B cell (primary cell): Measurements from ENCODE around the gene PGLYRP3. TPM values are rescaled to one million over a fixed set of nuclear protein-coding genes. Genes with fewer than 3 reads are reported as not detected.

ENCODE experiments used
- ATAC-seq: fragments of 200-7000 bp; cut with Tn5 transposase; one replicate; pipeline ENCODE4 v1.10.0; 2021; ENCODE audit warnings: low read depth, mild to moderate bottlenecking, moderate number of reproducible peaks, moderate library complexity
- CTCF ChIA-PET: fragments of 350-600 bp; sonication (Branson Sonifier 250); formaldehyde crosslinking; loops from one replicate; lab custom pipeline; 2021; ENCODE audit warnings: antibody characterized with exemption, inconsistent platforms; lab: Charles Lee
- POLR2A ChIA-PET: fragments of 350-600 bp; sonication (Branson Sonifier 250); formaldehyde crosslinking; loops from one replicate; lab custom pipeline; 2021; ENCODE audit warnings: antibody characterized with exemption; lab: Charles Lee
- DNase-seq: peaks from one replicate; pipeline ENCODE4 v3.0.0; 2013
- H2AFZ ChIP-seq: 2 replicates; pipeline ENCODE4 v1.6.1; 2012; ENCODE audit warnings: mild to moderate bottlenecking, low read depth, low read length; ENCODE audit not compliant: insufficient read depth, poor library complexity, severe bottlenecking
- H3K27ac ChIP-seq, 2 donors: 1 replicate in 1 of 2; 2 replicates in 1 of 2; pipeline ENCODE4 v1.5.1; 2012 to 2013; ENCODE audit warnings: low read length in 2 of 2, mild to moderate bottlenecking in 2 of 2, moderate library complexity in 1 of 2
- H3K27me3 ChIP-seq, 4 experiments: fragments of 200-600 bp in 1 of 4; sonication (generic) in 1 of 4; replicated peaks in 1 of 4; 1 replicate in 2 of 4; 2 replicates in 2 of 4; pipeline versions ENCODE4 v1.6.1 to v1.7.0; 2013 to 2016; ENCODE audit warnings: low read length in 3 of 4, mild to moderate bottlenecking in 2 of 4, mixed read lengths in 1 of 4, moderate library complexity in 1 of 4; ENCODE audit not compliant: insufficient read depth in 4 of 4, control insufficient read depth in 3 of 4; ENCODE audit errors: control extremely low read depth in 1 of 4
- H3K36me3 ChIP-seq, 2 experiments: replicated peaks in 1 of 2; 1 replicate in 1 of 2; 2 replicates in 1 of 2; pipeline versions ENCODE4 v1.6.1 to v1.7.1; 2013; ENCODE audit warnings: low read length in 1 of 2; ENCODE audit not compliant: insufficient read depth in 2 of 2, control insufficient read depth in 1 of 2; ENCODE audit errors: control extremely low read depth in 1 of 2, extremely low read depth in 1 of 2
- H3K4me1 ChIP-seq, 2 donors: fragments of 200-600 bp in 1 of 2; sonication (generic) in 1 of 2; 1 replicate in 1 of 2; 2 replicates in 1 of 2; pipeline versions ENCODE4 v1.5.1 to v1.6.1; 2013 to 2017; ENCODE audit warnings: low read length in 2 of 2; ENCODE audit not compliant: control insufficient read depth in 2 of 2, insufficient read depth in 2 of 2
- H3K4me2 ChIP-seq: replicated peaks from 2 replicates; pipeline ENCODE3; 2012; ENCODE audit warnings: mild to moderate bottlenecking, low read depth, low read length; ENCODE audit not compliant: poor library complexity, severe bottlenecking
- H3K4me3 ChIP-seq, 5 experiments: fragments of 200-600 bp in 1 of 5; sonication (generic) in 1 of 5; 1 replicate in 3 of 5; 2 replicates in 2 of 5; pipeline versions ENCODE4 v1.5.1 to v1.7.0; 2011 to 2016; ENCODE audit warnings: low read length in 4 of 5, mild to moderate bottlenecking in 4 of 5, low read depth in 2 of 5, control low read depth in 1 of 5, moderate library complexity in 1 of 5; ENCODE audit not compliant: insufficient read depth in 1 of 5; ENCODE audit errors: control extremely low read depth in 1 of 5, extremely low read depth in 1 of 5
- H3K79me2 ChIP-seq: fragments of 200-600 bp; sonication (generic); one replicate; pipeline ENCODE4 v1.6.0; 2016; ENCODE audit warnings: low read length; ENCODE audit not compliant: control insufficient read depth, insufficient read depth
- H3K9ac ChIP-seq: fragments of 200-600 bp; sonication (generic); 2 replicates; pipeline ENCODE4 v1.6.1; 2017; ENCODE audit warnings: mild to moderate bottlenecking, low read length, moderate library complexity
- H3K9me3 ChIP-seq, 3 donors: one replicate each; pipeline versions ENCODE4 v1.6.1 to v1.7.1; 2013; ENCODE audit warnings: low read length in 2 of 3; ENCODE audit not compliant: control insufficient read depth in 2 of 3, insufficient read depth in 1 of 3; ENCODE audit errors: control extremely low read depth in 1 of 3
- H4K20me1 ChIP-seq: 2 replicates; pipeline ENCODE4 v1.6.0; 2012; ENCODE audit warnings: mild to moderate bottlenecking, low read length; ENCODE audit not compliant: insufficient read depth, control insufficient read depth, poor library complexity, severe bottlenecking
- H3K27ac Mint-ChIP-seq: one replicate; pipeline ENCODE4 v1.8.0; 2021; ENCODE audit warnings: mixed read lengths
- H3K27me3 Mint-ChIP-seq: one replicate; pipeline ENCODE4 v1.8.0; 2021; ENCODE audit warnings: mixed read lengths
- H3K4me1 Mint-ChIP-seq: one replicate; pipeline ENCODE4 v1.8.0; 2021; ENCODE audit warnings: mixed read lengths
- H3K4me3 Mint-ChIP-seq: one replicate; pipeline ENCODE4 v1.8.0; 2021; ENCODE audit warnings: mixed read lengths
- H3K9me3 Mint-ChIP-seq: one replicate; pipeline ENCODE4 v1.8.0; 2022; ENCODE audit warnings: mixed read lengths; ENCODE audit not compliant: insufficient read depth
- CTCF ChIP-seq: fragments of 200-600 bp; IDR thresholded peaks from one replicate; pipeline ENCODE4 v1.8.0; 2022; ENCODE audit warnings: antibody characterized with exemption, mild to moderate bottlenecking
- EZH2 ChIP-seq: IDR thresholded peaks from 2 replicates; pipeline ENCODE4 v1.6.1; 2012; ENCODE audit warnings: borderline replicate concordance, low read depth, mild to moderate bottlenecking, moderate library complexity, low read length; ENCODE audit not compliant: insufficient read depth, poor library complexity, severe bottlenecking
- WGBS: methylation state at CpG from one replicate; pipeline ENCODE4 v1.1.5; 2013; ENCODE audit warnings: missing lambda C conversion rate; ENCODE audit not compliant: insufficient coverage; 5-methylcytosine and 5-hydroxymethylcytosine counted together
- intact Hi-C: fragments of 100-400 bp; cut with micrococcal nuclease; formaldehyde crosslinking; loops from one replicate; pipeline ENCODE4 v1.10.0; 2022
- polyA plus RNA-seq: library from polyadenylated mRNA; depleted of rRNA; stranded (reverse); fragments of >200 nt; gene quantifications from 2 replicates; pipeline ENCODE4 v1.2.3, GENCODE V29; 2012
- total RNA-seq, 2 donors: library from RNA; stranded (reverse); fragments of 120-200 nt in 1 of 2; gene quantifications; 1 replicate in 1 of 2; 2 replicates in 1 of 2; pipeline versions ENCODE4 v1.2.3 to v1.2.4, GENCODE V29; 2013 to 2022

Gene PGLYRP3
- total and polyA plus RNA-seq, 2 donors (not counting 1 experiment from before 2014, with no cell fraction given) = not detected

GRCh38 chr1:153306303-153307220 lies 6.2 kb downstream of the PGLYRP3 start:
- Histone ChIP-seq H3K4me2 (no peak overlapping the region), H2AFZ (no peak overlapping the region), H3K9ac (no peak overlapping the region), H4K20me1 (no peaks in the 10 kb centered on the region), H3K4me3 (no peak overlapping the region), H3K9me3 (no peaks in the 10 kb centered on the region), H3K36me3 (no peaks in the 10 kb centered on the region), H3K79me2 (no peaks in the 10 kb centered on the region), H3K4me1 (no peaks in the 10 kb centered on the region), H3K27me3 (no peaks in the 10 kb centered on the region), H3K27ac (no peak overlapping the region)
- no peak for DNase-seq
- Mint-ChIP-seq H3K27ac (no peak overlapping the region), H3K4me1 (no peaks in the 10 kb centered on the region), H3K27me3 (peaks cover 31% of the 10 kb centered on the region), H3K4me3 (no peak overlapping the region), H3K9me3 (no peaks in the 10 kb centered on the region)
- ChIA-PET CTCF (no interaction called here), POLR2A (no interaction called here)
- no peak for ATAC-seq
- no peak for TF ChIP-seq EZH2
- TF ChIP-seq CTCF = no peak
- 71% methylated on average over 14 of the region's 22 CpGs for WGBS
- intact Hi-C loops = no loop called here

GRCh38 chr1:153305682-153306081 lies 7.1 kb downstream of the PGLYRP3 start:
- Histone ChIP-seq H3K9me3 (no peaks in the 10 kb centered on the region), H4K20me1 (no peaks in the 10 kb centered on the region), H3K27me3 (no peaks in the 10 kb centered on the region), H2AFZ (no peak overlapping the region), H3K4me2 (no peak overlapping the region), H3K4me1 (no peaks in the 10 kb centered on the region), H3K27ac (no peak overlapping the region), H3K9ac (no peak overlapping the region), H3K36me3 (no peaks in the 10 kb centered on the region), H3K4me3 (no peak overlapping the region), H3K79me2 (no peaks in the 10 kb centered on the region)
- no peak overlapping the region for H3K4me3 Mint-ChIP-seq
- peaks cover 31% of the 10 kb centered on the region for H3K27me3 Mint-ChIP-seq
- CTCF ChIA-PET = no interaction called here
- DNase-seq (no peak), ATAC-seq (no peak)
- H3K4me1 Mint-ChIP-seq = no peaks in the 10 kb centered on the region
- H3K9me3 Mint-ChIP-seq = no peaks in the 10 kb centered on the region
- intact Hi-C loops = no loop called here
- 96% methylated on average over 6 of the region's 6 CpGs for WGBS
- no peak for TF ChIP-seq EZH2
- TF ChIP-seq CTCF = no peak
- POLR2A ChIA-PET = no interaction called here
- H3K27ac Mint-ChIP-seq = no peak overlapping the region
